Neural crest cell (in vitro differentiated cells): ENCODE data around the gene ZNF217. TPM values are rescaled to one million over a fixed set of nuclear protein-coding genes. Genes with fewer than 3 reads are reported as not detected.
"Not testable (repeated sequence)": the region's sequence is repeated elsewhere in the genome, so short reads cannot be mapped to it uniquely, and the experiment has no call there.

Source experiments
- DNase-seq: peaks from one replicate; pipeline ENCODE4 v3.0.0; 2021; ENCODE audit warnings: low read depth, mixed read lengths, low spot score
- H3K27ac Mint-ChIP-seq: one replicate; pipeline ENCODE4 v1.8.0; 2021; ENCODE audit warnings: mild to moderate bottlenecking, mixed read lengths; ENCODE audit not compliant: unreplicated experiment
- H3K27me3 Mint-ChIP-seq: 2 replicates; pipeline ENCODE4 v1.8.0; 2021; ENCODE audit warnings: low read depth, mild to moderate bottlenecking, mixed read lengths
- H3K36me3 Mint-ChIP-seq: 2 replicates; pipeline ENCODE4 v1.8.0; 2021; ENCODE audit warnings: low read depth, mild to moderate bottlenecking, mixed read lengths
- H3K4me1 Mint-ChIP-seq: 2 replicates; pipeline ENCODE4 v1.8.0; 2021; ENCODE audit warnings: mixed read lengths
- H3K4me3 Mint-ChIP-seq: one replicate; pipeline ENCODE4 v1.8.0; 2021; ENCODE audit warnings: mild to moderate bottlenecking, mixed read lengths
- H3K9me3 Mint-ChIP-seq: 2 replicates; pipeline ENCODE4 v1.8.0; 2021; ENCODE audit warnings: mixed read lengths
- total RNA-seq: library from RNA; stranded (reverse); gene quantifications from 2 replicates; pipeline ENCODE4 v1.2.1, GENCODE V29; 2021
- TF ChIP-seq, protein P1 (sequence below): fragments of 200-600 bp; sonication (generic); conservative IDR thresholded peaks from 2 replicates; pipeline ENCODE4 v1.5.0; 2021; ENCODE audit warnings: antibody characterized with exemption, mild to moderate bottlenecking

The ZNF217 gene
- total RNA-seq, 1 donor from 2014 or later = 35.5 TPM

GRCh38 chr20:53586640-53587039 lies 7.0 kb downstream of the ZNF217 start:
- H3K27ac Mint-ChIP-seq = no peak overlapping the region
- TF ChIP-seq, protein P1, sequence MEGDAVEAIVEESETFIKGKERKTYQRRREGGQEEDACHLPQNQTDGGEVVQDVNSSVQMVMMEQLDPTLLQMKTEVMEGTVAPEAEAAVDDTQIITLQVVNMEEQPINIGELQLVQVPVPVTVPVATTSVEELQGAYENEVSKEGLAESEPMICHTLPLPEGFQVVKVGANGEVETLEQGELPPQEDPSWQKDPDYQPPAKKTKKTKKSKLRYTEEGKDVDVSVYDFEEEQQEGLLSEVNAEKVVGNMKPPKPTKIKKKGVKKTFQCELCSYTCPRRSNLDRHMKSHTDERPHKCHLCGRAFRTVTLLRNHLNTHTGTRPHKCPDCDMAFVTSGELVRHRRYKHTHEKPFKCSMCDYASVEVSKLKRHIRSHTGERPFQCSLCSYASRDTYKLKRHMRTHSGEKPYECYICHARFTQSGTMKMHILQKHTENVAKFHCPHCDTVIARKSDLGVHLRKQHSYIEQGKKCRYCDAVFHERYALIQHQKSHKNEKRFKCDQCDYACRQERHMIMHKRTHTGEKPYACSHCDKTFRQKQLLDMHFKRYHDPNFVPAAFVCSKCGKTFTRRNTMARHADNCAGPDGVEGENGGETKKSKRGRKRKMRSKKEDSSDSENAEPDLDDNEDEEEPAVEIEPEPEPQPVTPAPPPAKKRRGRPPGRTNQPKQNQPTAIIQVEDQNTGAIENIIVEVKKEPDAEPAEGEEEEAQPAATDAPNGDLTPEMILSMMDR = no peak
- peak overlapping the region; percentile 61 for H3K4me3 Mint-ChIP-seq
- H3K36me3 Mint-ChIP-seq = peaks cover 8% of the 10 kb centered on the region
- H3K27me3 Mint-ChIP-seq = no peaks in the 10 kb centered on the region
- no peaks in the 10 kb centered on the region for H3K9me3 Mint-ChIP-seq
- no peak for DNase-seq
- H3K4me1 Mint-ChIP-seq = peaks cover 79% of the 10 kb centered on the region

GRCh38 chr20:53585910-53586309 lies 7.7 kb downstream of the ZNF217 start:
- H3K36me3 Mint-ChIP-seq, DNase-seq, H3K27me3 Mint-ChIP-seq, H3K9me3 Mint-ChIP-seq: not testable (repeated sequence)
- Mint-ChIP-seq H3K4me1 (peaks cover 72% of the 10 kb centered on the region), H3K27ac (peak overlapping the region; percentile 50), H3K4me3 (peak overlapping the region; percentile 61)

DNA sequence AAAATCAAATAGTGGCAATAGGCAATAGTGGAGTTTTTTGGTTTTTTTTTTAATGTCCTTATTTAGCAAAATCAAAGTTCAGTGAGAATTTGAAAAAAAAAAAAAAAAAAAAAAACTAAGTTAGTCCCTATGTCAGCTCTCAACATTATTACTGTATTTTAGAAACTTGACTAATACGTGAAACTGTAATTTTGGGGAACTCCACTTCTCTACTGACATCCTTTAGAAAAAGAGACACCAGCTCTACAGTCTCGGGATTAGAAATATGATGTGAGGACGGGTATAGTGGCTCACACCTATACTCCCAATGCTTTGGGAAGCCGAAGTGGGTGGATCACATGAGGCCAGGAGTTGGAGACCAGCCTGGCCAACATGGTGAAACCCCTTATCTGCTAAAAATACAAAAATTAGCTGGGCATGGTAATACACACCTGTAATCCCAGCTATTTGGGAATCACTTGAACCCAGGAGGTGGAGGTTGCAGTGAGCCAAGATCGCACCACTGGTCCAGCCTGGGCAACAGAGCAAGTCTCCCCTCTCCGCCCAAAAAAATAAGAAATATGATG lies 8.6 kb downstream of the ZNF217 start:
- H3K27ac Mint-ChIP-seq, DNase-seq, H3K4me3 Mint-ChIP-seq, H3K27me3 Mint-ChIP-seq, H3K9me3 Mint-ChIP-seq: not testable (repeated sequence)
- Mint-ChIP-seq H3K4me1 (peaks cover 71% of the 10 kb centered on the region), H3K36me3 (peaks cover 13% of the 10 kb centered on the region)

DNA sequence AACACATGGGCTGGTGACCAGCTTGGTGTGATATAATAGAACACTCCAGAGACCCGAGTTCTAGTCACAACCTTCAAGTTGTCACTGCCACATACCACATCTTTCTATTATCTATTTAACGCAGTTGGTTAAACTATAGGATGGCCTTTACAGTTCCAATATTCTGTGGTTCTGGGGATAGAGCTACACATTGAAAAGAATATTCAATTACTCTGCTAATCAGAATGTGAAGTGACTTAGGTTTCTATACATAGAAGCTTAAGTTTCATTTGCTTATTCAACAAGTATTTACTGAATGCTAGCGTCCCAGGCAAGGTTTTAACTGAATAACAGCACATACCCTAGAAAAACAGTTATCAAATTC lies 9.1 kb downstream of the ZNF217 start:
- H3K9me3 Mint-ChIP-seq, DNase-seq, H3K27ac Mint-ChIP-seq, H3K27me3 Mint-ChIP-seq, H3K4me3 Mint-ChIP-seq: not testable (repeated sequence)
- Mint-ChIP-seq H3K36me3 (peaks cover 16% of the 10 kb centered on the region), H3K4me1 (peaks cover 71% of the 10 kb centered on the region)

DNA sequence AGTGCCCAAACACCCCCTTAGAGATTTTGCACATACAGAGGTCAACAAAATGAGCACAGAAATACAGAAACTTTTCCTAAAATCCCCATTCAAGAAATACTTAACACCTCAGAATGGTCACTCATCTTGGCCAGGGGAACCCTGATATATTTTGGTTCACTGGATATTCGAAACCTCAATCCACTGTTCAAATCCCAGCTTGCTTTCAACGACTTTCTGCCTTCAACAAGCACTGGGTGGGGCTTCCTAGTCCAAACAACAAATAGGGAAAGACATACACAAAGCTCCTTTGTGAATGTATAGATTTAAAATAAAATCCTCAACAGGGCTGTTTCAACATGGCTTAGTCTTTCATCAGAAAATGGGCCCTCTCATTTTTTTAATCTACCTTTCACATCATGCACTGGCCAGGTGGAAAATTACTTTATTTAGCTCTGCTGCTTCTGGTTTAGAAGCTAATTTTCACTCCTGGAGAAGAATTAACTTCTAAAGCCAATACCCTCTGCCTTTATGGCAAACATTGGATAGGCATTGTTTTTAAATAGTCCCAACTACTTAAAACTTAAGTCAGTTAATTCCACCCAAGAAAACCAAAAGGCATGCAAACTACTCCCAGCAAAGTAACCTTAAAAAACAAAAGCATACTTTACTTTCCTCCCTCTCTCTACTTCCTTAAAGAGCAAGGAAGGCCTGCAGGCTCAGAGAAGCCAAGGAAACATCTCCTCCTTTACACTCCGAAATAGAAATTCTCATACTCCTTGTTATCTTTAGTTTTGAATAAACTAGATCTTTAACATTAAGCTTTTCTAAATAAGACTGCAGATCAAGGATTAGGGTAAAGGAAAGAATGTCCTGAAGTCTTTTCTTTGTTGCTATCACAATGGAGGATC lies 9.7 kb downstream of the ZNF217 start:
- not testable (repeated sequence) for H3K4me3 Mint-ChIP-seq, H3K9me3 Mint-ChIP-seq, H3K27me3 Mint-ChIP-seq, DNase-seq
- peaks cover 16% of the 10 kb centered on the region for H3K36me3 Mint-ChIP-seq
- peak overlapping the region; percentile 70 for H3K27ac Mint-ChIP-seq
- H3K4me1 Mint-ChIP-seq = peaks cover 71% of the 10 kb centered on the region

GRCh38 chr20:53582574-53583351 lies 10.9 kb downstream of the ZNF217 start:
- no peaks in the 10 kb centered on the region for H3K27me3 Mint-ChIP-seq
- peak overlapping the region; percentile 35 for H3K27ac Mint-ChIP-seq
- no peaks in the 10 kb centered on the region for H3K9me3 Mint-ChIP-seq
- peaks cover 70% of the 10 kb centered on the region for H3K4me1 Mint-ChIP-seq
- H3K36me3 Mint-ChIP-seq = peaks cover 16% of the 10 kb centered on the region
- TF ChIP-seq, protein P1 = no peak
- peak overlapping the region; percentile 29 for H3K4me3 Mint-ChIP-seq
- DNase-seq = no peak

DNA sequence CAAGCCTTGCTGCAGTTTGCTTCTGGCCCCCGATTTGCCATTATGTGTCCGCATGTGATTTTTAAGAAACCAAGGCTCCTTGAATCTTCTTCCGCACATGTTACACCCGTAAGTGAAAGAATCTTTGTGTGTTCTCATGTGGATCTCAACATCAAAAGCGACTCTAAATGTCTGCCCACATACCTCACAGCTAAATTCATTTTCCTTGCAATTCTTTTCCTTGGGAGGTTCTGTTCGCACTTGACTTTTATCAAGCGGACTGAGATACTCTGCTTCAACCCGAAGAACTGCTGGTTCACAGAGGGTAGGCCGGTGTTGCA lies 11.4 kb downstream of the ZNF217 start:
- H3K27me3 Mint-ChIP-seq = no peaks in the 10 kb centered on the region
- DNase-seq = no peak
- peaks cover 16% of the 10 kb centered on the region for H3K36me3 Mint-ChIP-seq
- no peaks in the 10 kb centered on the region for H3K9me3 Mint-ChIP-seq
- H3K4me1 Mint-ChIP-seq = peaks cover 70% of the 10 kb centered on the region
- H3K4me3 Mint-ChIP-seq = no peak overlapping the region
- no peak overlapping the region for H3K27ac Mint-ChIP-seq
- TF ChIP-seq, protein P1 = no peak
